ENCODE data around the gene PNPLA7.
A peak's percentile ranks its signal among the peaks of the same experiment; 100 is the strongest.
"Not testable (repeated sequence)": the region's sequence is repeated elsewhere in the genome, so short reads cannot be mapped to it uniquely, and the experiment has no call there.

Gene PNPLA7

DNA sequence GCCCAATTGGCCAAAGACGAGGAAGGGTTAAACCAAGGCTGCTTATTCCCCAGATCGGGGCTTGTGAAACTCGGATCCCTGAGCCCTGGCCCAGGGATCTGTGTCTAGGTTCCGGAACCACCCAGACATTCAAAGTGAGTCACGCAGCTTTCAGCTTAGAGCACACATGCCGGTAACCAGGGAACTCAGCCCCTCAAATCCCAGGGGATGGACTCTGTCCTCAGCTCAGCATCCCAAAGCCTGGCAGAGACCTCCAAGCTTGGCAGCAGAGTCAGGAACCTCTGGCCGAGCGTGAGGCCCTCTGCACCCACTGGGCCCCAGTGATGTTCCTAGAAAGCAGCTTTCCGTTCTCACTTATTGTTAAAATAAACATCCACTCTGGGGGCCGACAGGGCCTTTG, 5.1 kb downstream of the PNPLA7 start:
- H3K36me3 ChIP-seq (ENCODE audit: control insufficient read depth in 5 of 5, insufficient read depth in 5 of 5, low read length in 5 of 5): peaks cover 0 to 41% (median 19%) of the 10 kb centered on the region in 5 donors
- peaks cover 4 to 49% (median 39%) of the 10 kb centered on the region in 5 donors for H3K4me1 ChIP-seq (ENCODE audit: control insufficient read depth in 5 of 5, insufficient read depth in 5 of 5, low read length in 5 of 5)
- no peaks in the 10 kb centered on the region for H3K9me3 ChIP-seq (ENCODE audit: control insufficient read depth in 5 of 5, low read length in 5 of 5)
- peak overlapping the region; percentile 54 for H3K27ac ChIP-seq (ENCODE audit: low read depth, low read length)
- H3K4me3 ChIP-seq (ENCODE audit: low read depth in 1 of 5, low read length in 5 of 5): no peak overlapping the region
- H3K9ac ChIP-seq (ENCODE audit: low read length in 5 of 5): peak overlapping the region in 1 of 5 donors; percentile 58
- no peaks in the 10 kb centered on the region for H3K27me3 ChIP-seq (ENCODE audit: control insufficient read depth in 5 of 5, insufficient read depth in 4 of 5, low read length in 5 of 5)

DNA sequence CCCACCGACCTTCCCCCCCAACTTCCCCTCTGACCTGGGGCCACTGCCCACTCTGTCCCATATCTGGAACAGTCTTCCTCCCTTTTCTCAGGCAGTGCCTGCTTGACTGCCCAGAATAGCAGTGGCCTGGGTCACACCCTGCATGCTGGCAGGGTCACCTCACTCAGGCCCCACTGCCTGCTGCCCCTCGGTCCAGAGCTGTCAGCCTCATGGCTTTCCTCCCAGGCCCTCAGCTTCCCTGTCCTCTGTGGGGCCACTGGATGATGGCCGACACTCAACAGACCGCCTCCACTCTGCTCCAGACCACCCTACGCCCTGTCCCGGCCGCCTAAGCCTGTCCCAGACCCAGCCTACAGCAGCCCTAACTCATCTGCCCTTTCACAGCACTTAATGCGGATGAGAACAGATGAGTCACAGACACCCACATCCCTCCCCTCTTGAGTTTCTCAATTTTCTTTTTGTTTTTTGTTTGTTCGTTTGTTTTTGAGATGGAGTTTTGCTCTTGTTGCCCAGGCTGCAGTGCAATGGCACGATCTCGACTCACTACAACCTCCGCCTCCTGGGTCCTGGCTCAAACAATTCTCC, 5.9 kb downstream of the PNPLA7 start:
- H3K9ac ChIP-seq (ENCODE audit: low read length in 5 of 5): no peak overlapping the region
- H3K27me3 ChIP-seq (ENCODE audit: control insufficient read depth in 5 of 5, insufficient read depth in 4 of 5, low read length in 5 of 5): no peaks in the 10 kb centered on the region
- H3K27ac ChIP-seq (ENCODE audit: low read depth, low read length): peak overlapping the region; percentile 54
- H3K9me3 ChIP-seq (ENCODE audit: control insufficient read depth in 5 of 5, low read length in 5 of 5): no peaks in the 10 kb centered on the region
- H3K4me3 ChIP-seq (ENCODE audit: low read depth in 1 of 5, low read length in 5 of 5): peak overlapping the region in 1 of 5 donors; percentile 28
- peaks cover 4 to 42% (median 32%) of the 10 kb centered on the region in 5 donors for H3K4me1 ChIP-seq (ENCODE audit: control insufficient read depth in 5 of 5, insufficient read depth in 5 of 5, low read length in 5 of 5)
- peaks cover 0 to 47% (median 22%) of the 10 kb centered on the region in 5 donors for H3K36me3 ChIP-seq (ENCODE audit: control insufficient read depth in 5 of 5, insufficient read depth in 5 of 5, low read length in 5 of 5)

DNA sequence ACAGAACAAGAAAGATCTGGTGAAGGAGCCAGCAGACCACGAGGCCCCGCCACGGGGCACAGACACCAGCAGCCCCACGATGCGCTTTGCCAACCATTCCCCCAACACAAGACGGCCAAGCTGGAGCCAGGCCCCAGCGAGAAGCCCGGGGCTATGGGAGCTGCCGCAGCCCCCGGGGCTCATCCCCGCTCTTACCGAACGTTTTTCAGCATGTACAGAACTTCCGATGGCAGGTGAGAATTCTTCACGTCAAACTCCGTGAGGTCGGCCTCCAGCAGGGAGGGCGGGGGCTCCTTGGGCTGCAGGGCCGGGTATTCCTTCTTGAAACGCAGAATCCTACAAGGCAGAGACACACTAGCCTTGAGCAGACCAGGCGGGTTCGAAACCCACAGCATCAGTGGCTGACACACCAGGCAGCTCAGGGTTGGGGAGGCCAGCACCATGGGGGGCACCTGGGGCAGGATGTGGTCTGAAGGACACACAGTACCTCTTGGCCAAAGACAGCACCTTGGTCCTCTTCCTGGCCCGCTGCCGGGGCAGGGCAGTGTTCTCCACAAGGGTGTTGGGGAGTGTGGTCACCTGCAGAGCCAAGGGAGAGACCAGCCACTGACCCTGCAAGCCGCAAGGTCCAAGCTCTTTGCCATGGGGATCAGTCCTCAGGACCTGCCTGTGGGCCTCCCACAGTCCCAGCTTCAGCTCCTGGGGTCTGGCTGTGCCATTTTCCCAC, 6.8 kb downstream of the PNPLA7 start:
- no peak overlapping the region for H3K9ac ChIP-seq (ENCODE audit: low read length in 5 of 5)
- H3K4me3 ChIP-seq (ENCODE audit: low read depth in 1 of 5, low read length in 5 of 5): no peak overlapping the region
- H3K27ac ChIP-seq (ENCODE audit: low read depth, low read length): peak overlapping the region; percentile 54
- no peaks in the 10 kb centered on the region for H3K27me3 ChIP-seq (ENCODE audit: control insufficient read depth in 5 of 5, insufficient read depth in 4 of 5, low read length in 5 of 5)
- H3K4me1 ChIP-seq (ENCODE audit: control insufficient read depth in 5 of 5, insufficient read depth in 5 of 5, low read length in 5 of 5): peaks cover 0 to 34% (median 25%) of the 10 kb centered on the region in 5 donors
- no peaks in the 10 kb centered on the region for H3K9me3 ChIP-seq (ENCODE audit: control insufficient read depth in 5 of 5, low read length in 5 of 5)
- H3K36me3 ChIP-seq (ENCODE audit: control insufficient read depth in 5 of 5, insufficient read depth in 5 of 5, low read length in 5 of 5): peaks cover 0 to 47% (median 23%) of the 10 kb centered on the region in 5 donors

DNA sequence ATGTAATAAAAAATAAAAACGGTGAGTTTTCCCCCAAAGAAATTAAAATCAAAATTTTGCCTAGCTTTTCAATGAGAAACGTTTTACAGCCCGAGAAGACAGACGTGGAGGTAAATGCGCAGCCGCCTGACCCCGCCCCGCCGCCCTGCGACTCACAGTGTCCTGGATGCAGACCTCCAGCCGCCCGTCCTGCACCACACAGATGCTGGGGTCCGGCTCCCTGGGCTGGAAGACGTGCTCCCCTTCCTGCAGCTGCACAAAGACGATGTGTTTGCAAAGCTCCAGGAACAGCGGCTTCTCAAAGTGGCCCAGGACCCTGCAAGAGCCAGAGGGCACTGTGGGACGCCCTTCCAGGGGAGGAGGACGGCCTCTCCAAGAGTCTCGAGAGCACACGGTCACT, 7.7 kb downstream of the PNPLA7 start:
- peaks cover 0 to 25% (median 18%) of the 10 kb centered on the region in 5 donors for H3K4me1 ChIP-seq (ENCODE audit: control insufficient read depth in 5 of 5, insufficient read depth in 5 of 5, low read length in 5 of 5)
- no peak overlapping the region for H3K27ac ChIP-seq (ENCODE audit: low read depth, low read length)
- no peak overlapping the region for H3K4me3 ChIP-seq (ENCODE audit: low read depth in 1 of 5, low read length in 5 of 5)
- no peaks in the 10 kb centered on the region for H3K9me3 ChIP-seq (ENCODE audit: control insufficient read depth in 5 of 5, low read length in 5 of 5)
- no peaks in the 10 kb centered on the region for H3K27me3 ChIP-seq (ENCODE audit: control insufficient read depth in 5 of 5, insufficient read depth in 4 of 5, low read length in 5 of 5)
- peaks cover 0 to 56% (median 32%) of the 10 kb centered on the region in 5 donors for H3K36me3 ChIP-seq (ENCODE audit: control insufficient read depth in 5 of 5, insufficient read depth in 5 of 5, low read length in 5 of 5)
- no peak overlapping the region for H3K9ac ChIP-seq (ENCODE audit: low read length in 5 of 5)

DNA sequence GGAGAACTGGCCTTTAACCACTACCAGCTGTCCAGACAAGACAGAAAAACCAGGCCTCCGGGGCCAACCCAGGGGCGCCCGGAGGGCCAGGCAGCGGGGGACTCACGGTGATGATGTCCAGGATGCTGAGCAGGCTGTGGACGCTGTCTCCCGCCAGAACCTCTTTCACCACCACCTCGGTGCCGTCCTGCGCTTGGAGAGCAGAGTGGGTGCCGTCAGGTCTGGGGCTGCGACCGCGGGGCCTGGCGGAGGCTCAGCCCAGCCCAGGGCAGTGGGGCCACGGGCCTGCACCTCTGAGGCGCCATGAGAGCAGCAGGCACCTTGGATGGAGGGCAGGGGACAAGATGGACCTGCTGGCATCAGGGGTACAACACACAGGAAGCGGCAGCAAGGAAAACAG, 9.7 kb downstream of the PNPLA7 start:
- Histone ChIP-seq H3K27me3 (ENCODE audit: control insufficient read depth in 5 of 5, insufficient read depth in 4 of 5, low read length in 5 of 5) (no peaks in the 10 kb centered on the region), H3K36me3 (ENCODE audit: control insufficient read depth in 5 of 5, insufficient read depth in 5 of 5, low read length in 5 of 5) (peaks cover 0 to 54% (median 32%) of the 10 kb centered on the region in 5 donors), H3K9me3 (ENCODE audit: control insufficient read depth in 5 of 5, low read length in 5 of 5) (no peaks in the 10 kb centered on the region), H3K4me3 (ENCODE audit: low read depth in 1 of 5, low read length in 5 of 5) (no peak overlapping the region), H3K4me1 (ENCODE audit: control insufficient read depth in 5 of 5, insufficient read depth in 5 of 5, low read length in 5 of 5) (peaks cover 0 to 16% (median 14%) of the 10 kb centered on the region in 5 donors), H3K27ac (ENCODE audit: low read depth, low read length) (no peak overlapping the region), H3K9ac (ENCODE audit: low read length in 5 of 5) (no peak overlapping the region)

DNA sequence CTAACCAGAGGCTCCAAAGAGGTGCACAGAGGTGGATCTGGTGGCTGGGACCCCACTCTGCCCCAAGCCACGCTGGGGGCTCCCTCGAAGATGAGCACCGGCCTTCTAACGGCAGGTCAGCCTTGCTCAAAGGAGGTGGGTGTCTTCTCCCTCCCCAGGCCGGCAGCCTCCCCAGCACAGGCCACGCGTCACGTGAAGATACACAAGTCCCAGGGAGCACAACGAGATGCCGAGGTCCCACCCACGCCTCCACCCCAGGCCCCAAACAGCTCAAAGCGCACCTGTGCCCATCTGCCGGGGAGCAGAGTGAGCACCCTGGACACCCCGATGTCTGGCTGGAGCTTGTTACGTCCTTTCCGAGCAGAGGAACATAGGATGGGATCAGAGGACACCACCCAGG, 12.1 kb downstream of the PNPLA7 start:
- no peak overlapping the region for H3K4me3 ChIP-seq (ENCODE audit: low read depth in 1 of 5, low read length in 5 of 5)
- no peaks in the 10 kb centered on the region for H3K9me3 ChIP-seq (ENCODE audit: control insufficient read depth in 5 of 5, low read length in 5 of 5)
- no peaks in the 10 kb centered on the region for H3K27me3 ChIP-seq (ENCODE audit: control insufficient read depth in 5 of 5, insufficient read depth in 4 of 5, low read length in 5 of 5)
- H3K36me3 ChIP-seq (ENCODE audit: control insufficient read depth in 5 of 5, insufficient read depth in 5 of 5, low read length in 5 of 5): peaks cover 0 to 46% (median 26%) of the 10 kb centered on the region in 5 donors
- no peak overlapping the region for H3K27ac ChIP-seq (ENCODE audit: low read depth, low read length)
- peaks cover 3 to 11% (median 9%) of the 10 kb centered on the region in 5 donors for H3K4me1 ChIP-seq (ENCODE audit: control insufficient read depth in 5 of 5, insufficient read depth in 5 of 5, low read length in 5 of 5)
- H3K9ac ChIP-seq (ENCODE audit: low read length in 5 of 5): no peak overlapping the region

DNA sequence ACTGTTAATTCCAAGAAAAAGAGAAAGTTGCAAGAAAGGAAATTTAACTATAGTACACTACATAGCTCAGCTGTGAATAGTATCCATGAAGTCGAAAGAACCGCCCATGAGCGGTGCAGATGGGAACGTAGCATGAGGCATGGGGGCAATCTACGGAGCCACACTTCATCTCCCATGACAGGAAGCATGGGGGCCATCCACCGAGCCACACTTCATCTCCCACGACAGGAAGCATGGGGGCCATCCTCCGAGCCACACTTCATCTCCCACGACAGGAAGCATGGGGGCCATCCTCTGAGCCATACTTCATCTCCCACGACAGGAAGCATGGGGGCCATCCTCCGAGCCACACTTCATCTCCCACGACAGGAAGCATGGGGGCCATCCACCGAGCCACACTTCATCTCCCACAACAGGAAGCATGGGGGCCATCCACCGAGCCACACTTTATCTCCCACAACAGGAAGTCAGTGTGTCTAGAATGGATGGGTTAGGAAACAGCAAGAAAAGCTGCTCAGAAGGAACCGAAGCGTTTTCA, 13.5 kb downstream of the PNPLA7 start:
- H3K36me3 ChIP-seq (ENCODE audit: control insufficient read depth in 5 of 5, insufficient read depth in 5 of 5, low read length in 5 of 5): peaks cover 0 to 33% (median 18%) of the 10 kb centered on the region in 5 donors

DNA sequence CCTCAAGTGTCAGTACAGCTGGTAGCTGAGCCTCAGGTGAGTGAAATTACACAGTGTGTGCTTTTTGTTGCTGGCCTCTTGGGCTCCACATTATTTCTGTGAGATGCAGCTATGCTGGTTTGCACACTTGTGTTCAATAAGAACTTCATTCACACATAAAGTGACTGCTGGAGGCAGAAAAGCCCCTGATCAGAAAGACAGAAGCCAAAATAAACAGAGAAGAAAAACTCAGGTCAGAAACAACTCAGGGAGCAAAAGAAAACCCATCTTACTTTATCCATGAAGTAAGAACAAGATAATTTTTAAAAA, 15.1 kb downstream of the PNPLA7 start:
- Histone ChIP-seq H3K9ac (ENCODE audit: low read length in 5 of 5) (peak overlapping the region in 2 of 5 donors; percentile 23 to 48), H3K4me1 (ENCODE audit: control insufficient read depth in 5 of 5, insufficient read depth in 5 of 5, low read length in 5 of 5) (peaks cover 3 to 11% (median 9%) of the 10 kb centered on the region in 5 donors), H3K36me3 (ENCODE audit: control insufficient read depth in 5 of 5, insufficient read depth in 5 of 5, low read length in 5 of 5) (peaks cover 0 to 18% (median 11%) of the 10 kb centered on the region in 5 donors), H3K27ac (ENCODE audit: low read depth, low read length) (no peak overlapping the region), H3K27me3 (ENCODE audit: control insufficient read depth in 5 of 5, insufficient read depth in 4 of 5, low read length in 5 of 5) (no peaks in the 10 kb centered on the region), H3K4me3 (ENCODE audit: low read depth in 1 of 5, low read length in 5 of 5) (no peak overlapping the region), H3K9me3 (ENCODE audit: control insufficient read depth in 5 of 5, low read length in 5 of 5) (no peaks in the 10 kb centered on the region)

More for the DNA sequence above, 13.5 kb downstream of the PNPLA7 start:
- H3K27ac ChIP-seq (ENCODE audit: low read depth, low read length); H3K9me3 ChIP-seq (ENCODE audit: control insufficient read depth in 5 of 5, low read length in 5 of 5); H3K4me3 ChIP-seq (ENCODE audit: low read depth in 1 of 5, low read length in 5 of 5); H3K9ac ChIP-seq (ENCODE audit: low read length in 5 of 5); H3K27me3 ChIP-seq (ENCODE audit: control insufficient read depth in 5 of 5, insufficient read depth in 4 of 5, low read length in 5 of 5): not testable (repeated sequence)
- H3K4me1 ChIP-seq (ENCODE audit: control insufficient read depth in 5 of 5, insufficient read depth in 5 of 5, low read length in 5 of 5): peaks cover 3 to 11% (median 9%) of the 10 kb centered on the region in 5 donors

DNA sequence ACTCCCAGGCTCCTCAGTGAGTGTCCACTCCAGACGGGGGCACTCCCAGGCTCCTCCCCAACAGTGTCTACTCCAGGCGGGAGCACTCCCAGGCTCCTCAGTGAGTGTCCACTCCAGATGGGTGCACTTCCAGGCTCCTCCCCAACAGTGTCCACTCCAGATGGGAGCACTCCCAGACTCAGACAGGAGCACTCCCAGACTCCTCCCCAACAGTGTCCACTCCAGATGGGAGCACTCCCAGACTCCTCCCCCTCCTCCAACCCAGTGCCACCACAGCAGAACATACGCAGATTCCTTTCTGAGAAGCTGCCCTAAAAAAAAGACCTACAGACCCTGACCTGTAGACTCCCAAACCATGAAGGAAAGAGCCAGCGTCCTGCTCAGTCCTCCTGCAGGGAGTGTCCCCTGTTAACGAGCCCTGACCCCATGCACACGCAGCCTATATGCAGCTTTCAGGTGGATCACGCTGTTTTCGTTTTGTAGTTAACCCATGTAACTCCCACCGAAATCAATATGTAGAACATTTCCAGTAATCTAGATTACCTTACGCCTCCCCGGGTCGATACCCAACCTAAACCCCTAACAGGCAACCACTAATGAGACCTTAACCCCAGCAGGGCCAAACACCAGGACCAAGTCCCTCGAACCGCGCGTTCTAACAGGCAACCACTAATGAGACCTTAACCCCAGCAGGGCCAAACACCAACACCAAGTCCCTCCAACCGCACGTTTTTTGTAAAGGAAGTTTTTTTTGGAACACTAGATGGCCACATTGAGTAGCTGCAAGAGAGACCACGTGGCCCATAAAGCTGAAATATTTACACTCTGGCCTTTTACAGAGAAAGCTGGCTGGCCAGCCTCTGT, 15.7 kb downstream of the PNPLA7 start:
- peaks cover 3 to 11% (median 9%) of the 10 kb centered on the region in 5 donors for H3K4me1 ChIP-seq (ENCODE audit: control insufficient read depth in 5 of 5, insufficient read depth in 5 of 5, low read length in 5 of 5)
- H3K9ac ChIP-seq (ENCODE audit: low read length in 5 of 5): peak overlapping the region in 2 of 5 donors; percentile 23 to 48
- no peak overlapping the region for H3K27ac ChIP-seq (ENCODE audit: low read depth, low read length)
- no peaks in the 10 kb centered on the region for H3K27me3 ChIP-seq (ENCODE audit: control insufficient read depth in 5 of 5, insufficient read depth in 4 of 5, low read length in 5 of 5)
- no peaks in the 10 kb centered on the region for H3K9me3 ChIP-seq (ENCODE audit: control insufficient read depth in 5 of 5, low read length in 5 of 5)
- H3K4me3 ChIP-seq (ENCODE audit: low read depth in 1 of 5, low read length in 5 of 5): no peak overlapping the region
- peaks cover 0 to 13% (median 9%) of the 10 kb centered on the region in 5 donors for H3K36me3 ChIP-seq (ENCODE audit: control insufficient read depth in 5 of 5, insufficient read depth in 5 of 5, low read length in 5 of 5)
